ENCODE measurements around the gene CRYGN. TPM values are rescaled to one million over a fixed set of nuclear protein-coding genes. Genes with fewer than 3 reads are reported as not detected.

Gene CRYGN
- polyA plus RNA-seq, 10 donors, result 0.09 to 0.41 (median 0.30) TPM; not detected in 3

DNA sequence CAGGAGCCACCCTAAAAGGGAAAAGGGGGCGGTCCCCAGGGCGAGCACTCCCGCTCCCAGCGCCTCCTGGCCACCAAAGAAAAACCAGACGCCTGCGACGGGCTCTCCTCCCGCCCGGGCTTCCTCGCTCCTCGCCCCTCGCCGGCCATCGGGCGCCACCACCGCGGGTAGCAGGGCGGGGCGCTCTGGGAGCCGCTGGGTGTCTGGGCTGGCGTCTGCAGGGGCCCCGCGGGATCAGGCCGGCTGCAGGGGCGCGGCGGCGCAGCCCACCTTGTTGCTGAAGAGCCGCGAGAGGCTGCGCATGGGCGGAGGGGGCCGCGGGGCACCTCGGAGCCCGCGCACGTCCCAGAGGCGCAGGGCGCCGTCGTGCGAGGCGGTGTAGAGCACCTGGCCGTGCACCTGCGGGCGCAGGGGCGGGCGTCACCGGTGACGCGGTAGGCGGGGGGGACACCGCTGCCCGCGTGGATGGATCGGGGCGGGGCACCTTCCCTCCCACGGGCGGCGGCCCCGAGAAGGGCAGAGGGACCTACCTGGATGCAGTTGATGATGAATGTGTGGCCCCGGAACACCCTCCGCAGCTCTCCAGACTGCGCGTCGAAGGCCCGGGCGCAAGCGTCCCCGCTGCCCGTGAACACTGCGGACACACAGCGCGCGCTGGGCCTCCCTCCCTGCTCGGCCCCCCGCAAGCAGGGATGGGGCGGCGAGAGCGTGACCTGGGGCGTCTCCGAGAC lies 58.4 kb downstream of the CRYGN start:
- peak in 1 of 3 donors; percentile 32 for DNase-seq

DNA sequence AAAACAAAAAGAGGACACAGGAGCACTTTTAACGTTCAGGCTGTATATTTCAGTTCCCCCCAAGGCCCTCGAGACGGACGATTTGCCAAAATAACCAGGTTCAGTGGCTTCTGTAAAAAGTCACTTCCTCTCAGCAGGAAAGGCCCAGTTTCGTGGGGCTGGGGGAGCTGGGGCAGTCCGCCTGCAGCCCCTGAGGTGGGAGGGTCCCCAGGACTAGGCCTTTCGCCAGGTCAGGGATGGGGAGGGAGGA lies 58.9 kb downstream of the CRYGN start:
- DNase-seq, result peak in 1 of 3 donors; percentile 54

DNA sequence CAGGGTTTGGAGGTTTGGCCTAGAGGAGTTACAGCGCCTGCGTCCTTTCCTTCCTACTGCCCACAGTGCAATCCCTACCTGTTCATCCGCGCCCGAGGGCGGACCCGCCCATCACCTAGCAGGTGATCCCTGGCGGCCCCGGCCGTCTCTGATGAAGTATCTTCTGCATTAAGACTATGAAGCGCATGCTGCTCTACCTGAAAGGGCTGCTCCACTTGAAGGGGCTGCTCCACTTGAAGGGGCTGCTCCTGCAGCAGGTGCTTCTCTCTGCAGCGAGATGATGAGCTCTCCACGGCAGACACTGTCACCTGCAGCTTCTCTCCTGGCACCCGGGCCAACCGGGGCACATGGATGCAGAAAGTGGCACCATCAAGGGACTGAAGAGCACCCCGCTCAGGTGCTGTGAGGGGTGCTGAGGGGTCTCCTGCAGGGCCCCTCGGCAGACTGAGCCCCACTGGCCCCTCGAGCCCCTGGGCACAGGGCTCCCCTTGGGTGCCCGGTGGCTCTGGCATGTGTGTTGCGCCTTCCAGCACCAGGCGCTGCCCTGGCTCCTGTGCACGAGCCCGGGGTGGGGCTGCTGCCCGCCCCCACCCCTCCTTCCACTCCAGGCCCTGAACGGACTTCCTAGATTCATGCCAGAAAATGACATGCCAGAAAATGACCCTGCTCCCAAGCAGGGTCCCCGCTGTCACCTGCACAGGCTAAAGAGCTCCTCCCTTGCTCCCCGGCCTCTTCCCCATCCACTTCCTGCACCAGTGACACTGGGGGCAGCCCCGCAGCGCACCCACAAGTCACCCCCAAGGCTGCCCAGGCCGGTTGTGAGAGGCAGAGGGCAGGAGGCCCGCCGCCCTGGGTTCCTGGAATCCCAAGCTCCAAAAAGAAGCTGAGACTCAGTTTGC lies 59.5 kb downstream of the CRYGN start:
- no peak for DNase-seq

DNA sequence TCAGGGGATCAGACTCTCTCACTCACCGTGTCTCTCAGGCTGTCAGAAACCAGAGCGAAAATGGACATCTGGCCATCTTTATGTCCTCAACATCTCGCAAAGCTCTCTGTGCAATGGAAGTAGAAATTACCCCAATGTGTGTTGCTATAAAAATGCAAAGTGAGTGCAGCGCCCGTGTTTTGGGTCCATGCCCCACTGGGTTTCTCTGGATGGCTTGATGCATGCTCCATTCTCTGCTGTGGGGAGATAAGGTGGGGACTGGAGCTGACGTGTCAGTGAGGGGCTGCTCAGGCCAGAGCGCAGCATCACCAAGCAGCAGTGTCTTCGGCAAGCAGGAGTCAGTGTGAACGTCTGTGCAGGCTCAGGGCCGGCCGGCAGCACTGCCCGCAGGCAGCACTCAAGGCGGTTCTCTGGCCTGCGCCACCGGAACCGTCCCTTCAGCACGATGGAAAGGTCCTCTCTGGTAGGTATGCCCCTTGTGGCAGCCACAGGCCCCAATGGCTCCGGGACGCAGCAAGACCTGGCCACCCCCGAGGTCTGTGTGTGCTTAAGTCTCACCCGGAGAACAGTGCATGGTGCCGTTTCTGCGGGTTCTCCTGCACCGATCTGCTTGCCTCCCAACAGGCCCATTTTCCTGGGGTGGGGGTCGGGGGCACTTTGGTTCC lies 60.3 kb downstream of the CRYGN start:
- DNase-seq, result no peak

DNA sequence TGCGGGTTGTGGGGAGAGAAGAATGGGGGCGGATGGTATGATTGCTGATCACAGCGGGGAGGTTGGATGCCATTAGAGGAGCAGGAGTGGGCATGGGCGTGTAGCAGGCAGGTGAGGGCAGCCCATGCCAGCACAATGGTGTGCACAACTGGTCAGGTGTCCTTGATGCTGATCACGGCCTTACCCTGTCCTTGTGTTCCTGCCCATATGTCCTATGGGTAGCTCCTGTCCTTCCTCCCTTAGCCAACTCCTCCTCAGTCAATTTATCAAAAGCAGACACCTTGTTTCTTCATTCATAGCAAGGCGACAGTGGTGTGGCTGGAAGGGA lies 60.8 kb downstream of the CRYGN start:
- DNase-seq, result no peak

Other genes with a start within 250 kb of the CRYGN start
- gene H2BK1, start 229.7 kb downstream of the CRYGN start, polyA plus RNA-seq (ENCODE audit: insufficient read length in 10 of 10), result not detected
- 10 to 100 TPM; 13.2 to 23.8 (median 18.1) TPM for gene ABCF2, start 212.9 kb downstream of the CRYGN start, polyA plus RNA-seq (ENCODE audit: insufficient read length in 10 of 10)
- gene CHPF2, start 207.7 kb downstream of the CRYGN start, polyA plus RNA-seq (ENCODE audit: insufficient read length in 10 of 10), result 10 to 100 TPM; 16.6 to 29.8 (median 22.4) TPM
- gene SMARCD3, start 191.4 kb downstream of the CRYGN start, polyA plus RNA-seq (ENCODE audit: insufficient read length in 10 of 10), result 100 to 1,000 TPM in 9 of 10 donors, 10 to 100 TPM in 1; 96.8 to 165 (median 135) TPM
- gene NUB1, start 98.3 kb downstream of the CRYGN start, polyA plus RNA-seq (ENCODE audit: insufficient read length in 10 of 10), result 10 to 100 TPM; 31.2 to 40.8 (median 35.3) TPM
- gene WDR86, start 30.1 kb downstream of the CRYGN start, polyA plus RNA-seq (ENCODE audit: insufficient read length in 10 of 10), result 1 to 10 TPM; 1.7 to 7.5 (median 4.6) TPM
- gene RHEB, start 79.8 kb upstream of the CRYGN start, polyA plus RNA-seq (ENCODE audit: insufficient read length in 10 of 10), result 100 to 1,000 TPM in 1 of 10 donors, 10 to 100 TPM in 9; 77.1 to 108 (median 86.1) TPM